ENCODE data around the gene CCL1.

GRCh38 chr17:34313164-34313563 is 49.9 kb downstream of the CCL1 start:
- TF ChIP-seq CTCF (IDR thresholded peaks at IDR 0.05; ENCODE audit: borderline replicate concordance, extremely low read depth, low read length, poor library complexity, severe bottlenecking) (no peak), EZH2 (IDR thresholded peaks at IDR 0.05; ENCODE audit: borderline replicate concordance, low read depth, low read length, severe bottlenecking) (no peak)

All from DND-41 (cell line).